HepG2 (cell line): ENCODE measurements around the gene PIK3CB. TPM values are rescaled to one million over a fixed set of nuclear protein-coding genes. Genes with fewer than 3 reads are reported as not detected.

ENCODE experiments used
- BATF2 ChIP-seq: sonication (generic); formaldehyde crosslinking; IDR thresholded peaks from 2 replicates; pipeline ENCODE4 v1.8.0; 2022; ENCODE audit warnings: mild to moderate bottlenecking, missing genetic modification reagents, moderate library complexity
- HNF1A ChIP-seq, 2 experiments: sonication (generic) in 1 of 2; formaldehyde crosslinking in 1 of 2; IDR thresholded peaks; 2 replicates each; pipeline versions ENCODE4 v1.4.0 to v1.6.1; 2016 to 2020; ENCODE audit warnings: borderline replicate concordance in 1 of 2, low read depth in 1 of 2, mild to moderate bottlenecking in 1 of 2, missing genetic modification reagents in 1 of 2
- MLXIP ChIP-seq: sonication (generic); formaldehyde crosslinking; IDR thresholded peaks from 2 replicates; pipeline ENCODE4 v1.9.0; 2021; ENCODE audit warnings: missing genetic modification reagents, borderline replicate concordance
- POLR2AphosphoS5 ChIP-seq: IDR thresholded peaks from 2 replicates; pipeline ENCODE4 v1.6.1; 2012; ENCODE audit warnings: low read depth, low read length
- PRDM4 ChIP-seq: sonication (generic); formaldehyde crosslinking; IDR thresholded peaks from 2 replicates; pipeline ENCODE4 v1.9.0; 2021; ENCODE audit warnings: missing genetic modification reagents, borderline replicate concordance
- SP140L ChIP-seq: sonication (generic); formaldehyde crosslinking; IDR thresholded peaks from 2 replicates; pipeline ENCODE4 v1.4.0; 2020; ENCODE audit warnings: missing genetic modification reagents, borderline replicate concordance
- TAF1 ChIP-seq: sonication (generic); formaldehyde crosslinking; IDR thresholded peaks from 2 replicates; pipeline ENCODE4 v1.4.0; 2020; ENCODE audit warnings: missing genetic modification reagents
- ZKSCAN8 ChIP-seq: IDR thresholded peaks from 2 replicates; pipeline ENCODE4 v1.6.1; 2016; ENCODE audit warnings: borderline replicate concordance, missing genetic modification reagents, missing compliant biosample characterization
- ZNF264 ChIP-seq: sonication (generic); formaldehyde crosslinking; IDR thresholded peaks from 2 replicates; pipeline ENCODE4 v1.4.0; 2020; ENCODE audit warnings: missing genetic modification reagents
- ZNF468 ChIP-seq: sonication (generic); formaldehyde crosslinking; IDR thresholded peaks from 2 replicates; pipeline ENCODE4 v1.8.0; 2022; ENCODE audit warnings: mild to moderate bottlenecking, moderate library complexity, missing genetic modification reagents
- ZNF484 ChIP-seq: sonication (generic); formaldehyde crosslinking; IDR thresholded peaks from 2 replicates; pipeline ENCODE4 v1.5.1; 2020; ENCODE audit warnings: mild to moderate bottlenecking, low read depth, missing genetic modification reagents, borderline replicate concordance
- ZNF577 ChIP-seq: sonication (generic); formaldehyde crosslinking; IDR thresholded peaks from 2 replicates; pipeline ENCODE4 v1.4.0; 2020; ENCODE audit warnings: mild to moderate bottlenecking, low read depth, missing genetic modification reagents, borderline replicate concordance
- ZNF639 ChIP-seq: conservative IDR thresholded peaks from 2 replicates; pipeline ENCODE4 v1.6.1; 2018; ENCODE audit warnings: missing genetic modification reagents
- ZNF704 ChIP-seq: sonication (generic); formaldehyde crosslinking; IDR thresholded peaks from 2 replicates; pipeline ENCODE4 v1.8.1; 2023; ENCODE audit warnings: mild to moderate bottlenecking, inconsistent platforms, moderate library complexity, missing genetic modification reagents, borderline replicate concordance
- polyA plus RNA-seq, 8 experiments: library from polyadenylated mRNA; depleted of rRNA in 3 of 8; stranded (reverse) in 7 of 8; unstranded in 1 of 8; fragments of >200 nt; fragmentation: Illumina TruSeq in 4 of 8; extraction: Trizol in 4 of 8; gene quantifications; 2 replicates each; pipeline versions ENCODE4 v1.2.1 to v1.2.3, GENCODE V29; 2011 to 2016; ENCODE audit warnings: low read depth in 4 of 8, missing spikeins in 1 of 8, mixed read lengths in 1 of 8; ENCODE audit not compliant: insufficient read depth in 1 of 8
- total RNA-seq, 5 experiments: library from RNA; depleted of rRNA; stranded (reverse); fragments of >200 nt; fragmentation: Illumina TruSeq; extraction: Trizol; gene quantifications; 2 replicates each; pipeline ENCODE4 v1.2.3, GENCODE V29; 2016; ENCODE audit warnings: low read depth in 1 of 5

The PIK3CB gene
- total and polyA plus RNA-seq, 2 of the 13 experiments (the other 11 are each of a cell fraction or from before 2014, with no cell fraction given) = 6.6 to 18.7 TPM

- no peak for TF ChIP-seq BATF2
- TF ChIP-seq TAF1 (CRISPR knock-in tag) = peak; percentile 81
- no peak for TF ChIP-seq ZNF484 (CRISPR knock-in tag)
- no peak for TF ChIP-seq MLXIP (CRISPR knock-in tag)
- TF ChIP-seq HNF1A (IDR thresholded peaks at IDR 0.05; ENCODE audit: low read depth) = no peak
- TF ChIP-seq HNF1A (CRISPR knock-in tag; IDR thresholded peaks at IDR 0.05; ENCODE audit: borderline replicate concordance) = no peak
- no peak for TF ChIP-seq ZNF639 (CRISPR knock-in tag)
- TF ChIP-seq POLR2AphosphoS5 = peak; percentile 94
- no peak for TF ChIP-seq ZKSCAN8 (CRISPR knock-in tag)
- no peak for TF ChIP-seq ZNF577 (CRISPR knock-in tag)
- TF ChIP-seq ZNF468 (CRISPR knock-in tag) = no peak
- TF ChIP-seq SP140L = peak; percentile 23; the same call in 1 of the 2 replicates
- TF ChIP-seq ZNF264 (CRISPR knock-in tag) = no peak
- no peak for TF ChIP-seq ZNF704 (CRISPR knock-in tag)
- no peak for TF ChIP-seq PRDM4 (CRISPR knock-in tag)
These were observed at the start of gene PIK3CB (continued) for GRCh38 chr3:138834596-138835396.
